IPS-20b (cell line): Measurements from ENCODE around the gene RRP9.
"Not testable (repeated sequence)": the region's sequence is repeated elsewhere in the genome, so short reads cannot be mapped to it uniquely, and the experiment has no call there.

Experiments
- H3K27ac ChIP-seq: one replicate; pipeline ENCODE4 v1.5.1; 2013; ENCODE audit warnings: low read length
- H3K27me3 ChIP-seq: 2 replicates; pipeline ENCODE4 v1.6.1; 2013; ENCODE audit warnings: mild to moderate bottlenecking, low read length, inconsistent platforms; ENCODE audit not compliant: insufficient read depth
- H3K36me3 ChIP-seq: 2 replicates; pipeline ENCODE4 v1.6.1; 2013; ENCODE audit warnings: low read depth, mild to moderate bottlenecking, inconsistent platforms, low read length, moderate library complexity; ENCODE audit not compliant: insufficient read depth
- H3K4me1 ChIP-seq: 2 replicates; pipeline ENCODE4 v1.6.1; 2013; ENCODE audit warnings: mild to moderate bottlenecking, control low read depth, inconsistent platforms, low read length, moderate library complexity; ENCODE audit not compliant: insufficient read depth
- H3K4me3 ChIP-seq: 2 replicates; pipeline ENCODE4 v1.5.1; 2013; ENCODE audit warnings: mild to moderate bottlenecking, low read length, inconsistent platforms
- H3K9ac ChIP-seq: 2 replicates; pipeline ENCODE4 v1.6.1; 2013; ENCODE audit warnings: low read depth, mild to moderate bottlenecking, inconsistent platforms, low read length, moderate library complexity
- H3K9me3 ChIP-seq: 2 replicates; pipeline ENCODE4 v1.6.1; 2013; ENCODE audit warnings: mild to moderate bottlenecking, low read depth, low read length, inconsistent platforms; ENCODE audit not compliant: insufficient read depth

RRP9 gene, protein sequence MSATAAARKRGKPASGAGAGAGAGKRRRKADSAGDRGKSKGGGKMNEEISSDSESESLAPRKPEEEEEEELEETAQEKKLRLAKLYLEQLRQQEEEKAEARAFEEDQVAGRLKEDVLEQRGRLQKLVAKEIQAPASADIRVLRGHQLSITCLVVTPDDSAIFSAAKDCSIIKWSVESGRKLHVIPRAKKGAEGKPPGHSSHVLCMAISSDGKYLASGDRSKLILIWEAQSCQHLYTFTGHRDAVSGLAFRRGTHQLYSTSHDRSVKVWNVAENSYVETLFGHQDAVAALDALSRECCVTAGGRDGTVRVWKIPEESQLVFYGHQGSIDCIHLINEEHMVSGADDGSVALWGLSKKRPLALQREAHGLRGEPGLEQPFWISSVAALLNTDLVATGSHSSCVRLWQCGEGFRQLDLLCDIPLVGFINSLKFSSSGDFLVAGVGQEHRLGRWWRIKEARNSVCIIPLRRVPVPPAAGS

GRCh38 chr3:51941798-51942602 lies at the start of gene RRP9, which contains the start of gene PARP3:
RRP9 (minus strand) TSS chr3:51941904; CDS start chr3:51941867, 37 bp downstream.
PARP3 (plus strand) TSS chr3:51942363; CDS start chr3:51943356, 993 bp downstream.
- Histone ChIP-seq H3K27me3 (peaks cover 7% of the 10 kb centered on the region; the same call in 1 of the 2 replicates), H3K4me1 (no peaks in the 10 kb centered on the region), H3K27ac (no peak within 1 kb of the TSS), H3K4me3 (peak within 1 kb of the TSS; percentile 89), H3K9me3 (no peaks in the 10 kb centered on the region), H3K9ac (peak within 1 kb of the TSS; percentile 89), H3K36me3 (peaks cover 35% of the 10 kb centered on the region)

DNA sequence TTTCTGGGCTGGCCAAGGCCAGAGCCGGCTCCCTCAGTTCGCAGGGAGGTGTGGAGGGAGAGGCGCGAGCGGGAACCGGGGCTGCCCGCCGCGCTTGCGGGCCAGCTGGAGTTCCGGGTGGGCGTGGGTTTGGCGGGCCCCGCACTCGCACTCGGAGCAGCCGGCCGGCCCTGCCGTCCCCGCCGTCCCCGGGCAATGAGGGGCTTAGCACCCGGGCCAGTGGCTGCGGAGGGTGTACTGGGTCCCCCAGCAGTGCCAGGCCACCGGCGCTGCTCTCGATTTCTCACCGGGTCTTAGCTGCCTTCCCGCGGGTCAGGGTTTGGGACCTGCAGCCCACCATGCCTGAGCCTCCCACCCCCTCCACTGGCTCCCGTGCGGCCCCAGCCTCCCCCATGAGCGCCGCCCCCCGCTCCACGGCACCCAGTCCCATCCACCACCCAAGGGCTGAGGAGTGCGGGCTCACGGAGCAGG lies 48.8 kb upstream of the RRP9 start:
- H3K27me3 ChIP-seq, H3K4me1 ChIP-seq, H3K9ac ChIP-seq, H3K4me3 ChIP-seq, H3K27ac ChIP-seq, H3K9me3 ChIP-seq: not testable (repeated sequence)
- H3K36me3 ChIP-seq, result peaks cover 39% of the 10 kb centered on the region

- H3K4me3 ChIP-seq, result no peak overlapping the region
- no peaks in the 10 kb centered on the region for H3K27me3 ChIP-seq
- 0 out of 2 replicates have a peak, but pooled peaks cover 3% of the 10 kb centered on the region for H3K4me1 ChIP-seq
- H3K36me3 ChIP-seq, result peaks cover 20% of the 10 kb centered on the region
- H3K9me3 ChIP-seq, result no peaks in the 10 kb centered on the region
- H3K27ac ChIP-seq, result no peak overlapping the region
- H3K9ac ChIP-seq, result no peak overlapping the region
These were observed 46.8 kb upstream of the RRP9 start for GRCh38 chr3:51988286-51989146.

GRCh38 chr3:51987568-51987967 lies 45.9 kb upstream of the RRP9 start:
- no peak overlapping the region for H3K27ac ChIP-seq
- H3K9ac ChIP-seq, result no peak overlapping the region
- no peak overlapping the region for H3K4me3 ChIP-seq
- no peaks in the 10 kb centered on the region for H3K9me3 ChIP-seq
- H3K27me3 ChIP-seq, result no peaks in the 10 kb centered on the region
- peaks cover 3% of the 10 kb centered on the region; the same call in 1 of the 2 replicates for H3K4me1 ChIP-seq
- peaks cover 10% of the 10 kb centered on the region for H3K36me3 ChIP-seq

DNA sequence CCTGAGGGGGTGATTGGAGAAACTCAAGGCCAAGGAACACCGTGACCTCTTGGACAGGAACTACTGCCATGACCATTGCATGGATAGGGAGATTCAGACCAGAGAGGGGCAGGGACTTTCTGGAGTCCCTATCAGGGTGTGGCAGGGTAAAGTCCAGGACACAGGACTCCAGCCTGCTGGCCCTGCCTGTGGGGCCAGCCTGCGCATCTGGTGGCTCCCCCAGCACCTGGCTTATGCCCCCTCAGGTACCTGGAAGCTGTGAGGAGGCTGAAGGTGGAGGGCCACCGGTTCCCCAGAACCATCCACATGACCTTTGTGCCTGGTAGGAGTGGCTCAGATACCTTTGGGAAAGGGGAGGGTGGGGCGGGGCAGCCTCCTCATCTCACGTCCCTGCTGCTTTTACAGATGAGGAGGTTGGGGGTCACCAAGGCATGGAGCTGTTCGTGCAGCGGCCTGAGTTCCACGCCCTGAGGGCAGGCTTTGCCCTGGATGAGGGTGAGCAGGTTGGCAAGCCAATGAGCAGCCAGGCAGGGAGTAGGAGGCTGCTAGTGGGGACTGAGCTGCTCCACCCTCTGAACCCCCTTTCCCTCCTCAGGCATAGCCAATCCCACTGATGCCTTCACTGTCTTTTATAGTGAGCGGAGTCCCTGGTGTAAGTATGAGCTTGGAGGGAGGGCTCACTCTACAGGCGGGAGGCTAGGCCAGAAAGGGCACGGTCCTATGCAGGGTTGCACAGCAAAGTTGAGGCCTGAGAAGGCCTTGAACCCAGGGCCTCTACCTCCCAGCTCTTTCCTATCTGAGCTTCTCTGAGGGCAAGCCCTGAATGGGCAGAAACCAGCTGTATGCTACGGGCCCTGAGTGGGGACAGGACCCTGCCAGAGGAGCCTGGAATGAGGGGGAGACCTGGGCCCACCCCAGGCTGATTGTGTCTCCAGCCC lies 44.6 kb upstream of the RRP9 start:
- H3K9me3 ChIP-seq, result no peaks in the 10 kb centered on the region
- H3K4me3 ChIP-seq, result no peak overlapping the region
- no peaks in the 10 kb centered on the region for H3K27me3 ChIP-seq
- peaks cover 7% of the 10 kb centered on the region; the same call in 1 of the 2 replicates for H3K4me1 ChIP-seq
- H3K27ac ChIP-seq, result no peak overlapping the region
- H3K9ac ChIP-seq, result no peak overlapping the region
- no peaks in the 10 kb centered on the region; the same call in 1 of the 2 replicates for H3K36me3 ChIP-seq

DNA sequence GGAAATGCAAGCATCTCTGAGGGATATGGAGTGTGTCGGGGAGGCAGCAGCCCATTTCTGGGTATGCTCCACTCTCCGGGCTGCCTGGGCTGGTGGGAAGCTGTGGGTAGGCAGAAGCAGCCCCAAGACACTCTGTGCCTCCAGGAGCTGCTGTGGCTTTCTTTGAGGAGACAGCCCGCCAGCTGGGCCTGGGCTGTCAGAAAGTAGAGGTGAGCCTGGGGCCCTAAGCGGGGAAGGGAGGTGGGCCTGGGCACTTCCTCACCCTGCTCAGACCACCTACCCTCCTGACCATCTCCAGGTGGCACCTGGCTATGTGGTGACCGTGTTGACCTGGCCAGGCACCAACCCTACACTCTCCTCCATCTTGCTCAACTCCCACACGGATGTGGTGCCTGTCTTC lies 43.4 kb upstream of the RRP9 start:
- H3K9ac ChIP-seq, result no peak overlapping the region
- H3K4me1 ChIP-seq, result peaks cover 7% of the 10 kb centered on the region; the same call in 1 of the 2 replicates
- no peak overlapping the region for H3K27ac ChIP-seq

DNA sequence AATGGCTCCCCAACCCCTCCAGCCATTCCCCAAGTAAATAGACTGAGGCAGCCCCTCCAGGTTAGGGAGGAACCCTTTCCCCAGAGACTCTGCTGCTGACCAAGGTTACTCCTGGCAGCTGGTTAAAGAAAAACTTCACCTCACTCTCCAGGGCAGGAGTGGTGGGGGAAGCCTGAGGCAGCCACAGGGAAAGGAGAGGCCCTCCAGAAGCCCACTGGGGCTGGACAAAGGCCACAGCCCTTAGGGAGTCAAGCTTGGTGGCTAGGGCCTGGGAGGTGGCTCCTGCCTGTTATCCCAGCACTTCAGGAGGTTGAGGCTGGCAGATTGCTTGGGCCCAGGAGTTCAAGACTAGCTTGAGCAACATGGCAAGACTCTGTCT lies 42.6 kb upstream of the RRP9 start:
- Histone ChIP-seq H3K27me3 (no peaks in the 10 kb centered on the region), H3K36me3 (no peaks in the 10 kb centered on the region), H3K4me3 (peak overlapping the region; percentile 71; the same call in 1 of the 2 replicates), H3K4me1 (peaks cover 7% of the 10 kb centered on the region; the same call in 1 of the 2 replicates), H3K9ac (peak overlapping the region; percentile 65; the same call in 1 of the 2 replicates), H3K27ac (no peak overlapping the region), H3K9me3 (no peaks in the 10 kb centered on the region)

More for the DNA sequence above, 43.4 kb upstream of the RRP9 start:
- no peaks in the 10 kb centered on the region for H3K27me3 ChIP-seq
- H3K9me3 ChIP-seq, result no peaks in the 10 kb centered on the region
- H3K36me3 ChIP-seq, result no peaks in the 10 kb centered on the region
- H3K4me3 ChIP-seq, result no peak overlapping the region

DNA sequence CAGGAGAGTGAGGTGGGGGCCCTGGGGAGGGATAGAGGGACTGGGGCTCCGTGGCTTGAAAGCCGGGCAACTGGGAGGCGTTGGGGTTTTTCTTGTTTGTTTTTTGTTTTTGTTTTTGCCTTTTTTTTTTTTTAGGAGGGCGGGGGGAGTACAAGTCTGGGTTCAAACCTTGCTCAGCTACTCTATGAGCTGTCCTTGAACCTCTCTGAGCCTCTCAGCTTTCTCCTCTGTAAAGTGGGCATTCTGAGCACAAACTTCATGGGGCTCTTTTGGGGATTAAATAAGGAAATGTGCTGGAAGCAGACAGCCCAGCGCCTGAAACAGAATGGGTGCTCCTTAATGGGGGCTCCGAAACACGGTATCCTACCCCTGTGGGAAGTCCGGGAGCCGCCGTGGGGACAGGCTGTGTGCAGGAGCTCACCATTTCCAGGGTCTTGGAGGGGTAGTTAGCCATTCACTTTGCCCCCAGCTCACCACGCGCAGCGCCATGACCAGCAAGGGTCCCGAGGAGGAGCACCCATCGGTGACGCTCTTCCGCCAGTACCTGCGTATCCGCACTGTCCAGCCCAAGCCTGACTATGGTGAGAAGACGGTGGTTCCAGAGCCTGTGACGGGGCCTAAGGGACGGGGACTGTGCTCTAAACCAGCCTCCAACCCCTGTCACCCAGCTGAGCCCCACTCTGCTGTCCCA lies 42.0 kb upstream of the RRP9 start:
- Histone ChIP-seq H3K36me3 (no peaks in the 10 kb centered on the region), H3K27ac (no peak overlapping the region), H3K9ac (peak overlapping the region; percentile 65; the same call in 1 of the 2 replicates), H3K27me3 (no peaks in the 10 kb centered on the region), H3K9me3 (no peaks in the 10 kb centered on the region), H3K4me1 (peaks cover 7% of the 10 kb centered on the region; the same call in 1 of the 2 replicates), H3K4me3 (peak overlapping the region; percentile 71; the same call in 1 of the 2 replicates)

DNA sequence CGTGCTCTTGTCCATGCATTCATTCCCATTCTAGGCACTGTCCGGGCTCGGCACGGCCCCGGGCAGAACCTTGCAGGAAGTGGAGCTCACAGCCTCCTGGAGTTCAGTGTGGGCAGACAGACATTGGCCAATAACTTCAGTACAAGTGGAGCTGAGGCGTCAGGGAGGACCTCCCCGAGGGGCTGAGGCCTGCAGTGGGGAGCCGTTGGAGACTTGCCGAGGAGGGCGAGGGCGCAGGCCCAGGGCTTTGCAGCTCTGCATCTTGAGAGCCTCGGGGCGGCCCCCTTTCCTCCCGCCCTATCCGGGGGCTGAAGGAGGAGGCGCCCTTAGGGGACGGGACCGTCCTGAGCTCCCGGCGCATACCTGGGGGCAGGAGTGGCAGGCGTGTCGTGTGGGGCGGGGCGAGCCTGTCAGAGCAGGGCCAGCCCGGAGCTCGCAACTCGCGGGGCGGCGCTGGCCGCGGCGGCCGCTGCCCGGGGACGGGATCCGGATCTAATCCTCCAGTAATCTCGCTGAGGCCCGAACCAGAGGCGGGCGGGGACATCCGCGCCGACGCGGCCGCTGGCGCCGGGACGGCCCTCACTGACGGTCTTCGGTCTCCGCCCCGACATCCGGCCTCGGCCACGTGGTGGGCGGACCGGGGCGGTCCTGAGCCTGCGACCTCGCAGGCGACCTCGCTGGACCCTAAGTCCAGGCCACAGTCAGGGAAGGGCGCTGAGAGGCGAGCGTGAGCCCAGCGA lies 41.3 kb upstream of the RRP9 start, which contains the start of gene ACY1:
Gene ACY1 (plus strand): TSS at position 698 of the 740 bp plus-strand sequence. CDS start 530 bp downstream, outside the sequence.
- H3K4me3 ChIP-seq, result peak within 1 kb of the TSS; percentile 71
- peaks cover 7% of the 10 kb centered on the region; the same call in 1 of the 2 replicates for H3K4me1 ChIP-seq
- no peaks in the 10 kb centered on the region for H3K9me3 ChIP-seq
- peak within 1 kb of the TSS; percentile 65; the same call in 1 of the 2 replicates for H3K9ac ChIP-seq
- H3K36me3 ChIP-seq, result no peaks in the 10 kb centered on the region
- no peaks in the 10 kb centered on the region; the same call in none of the 2 replicates for H3K27me3 ChIP-seq
- peak within 1 kb of the TSS; percentile 9 for H3K27ac ChIP-seq
